MV-4-11 (cell line): ENCODE data around the gene GRIK5.
"Not testable (repeated sequence)": the region's sequence is repeated elsewhere in the genome, so short reads cannot be mapped to it uniquely, and the experiment has no call there.

Experiments
- DNase-seq: peaks from one replicate; lab custom pipeline; 2025; lab: John Stamatoyannopoulos, UW

GRIK5 gene

DNA sequence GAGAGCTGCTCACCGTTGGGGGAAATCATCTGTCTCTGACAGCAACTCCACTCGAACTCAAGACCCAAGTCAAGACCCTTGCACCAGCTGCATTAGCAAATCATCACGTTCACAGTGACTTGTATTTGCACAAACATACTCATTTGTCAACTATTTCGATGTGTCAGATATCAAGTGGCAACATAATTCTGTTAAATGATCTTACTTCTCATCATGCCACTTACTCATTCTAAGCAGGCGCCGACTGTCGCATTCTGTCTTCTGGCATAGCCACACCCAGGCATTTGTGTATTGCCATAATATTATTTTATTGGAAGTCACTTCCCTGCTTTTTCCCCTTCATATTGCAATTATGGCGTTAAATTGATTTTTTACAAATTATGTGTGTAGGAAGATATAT is 53.0 kb downstream of the GRIK5 start:
- no peak for DNase-seq

DNA sequence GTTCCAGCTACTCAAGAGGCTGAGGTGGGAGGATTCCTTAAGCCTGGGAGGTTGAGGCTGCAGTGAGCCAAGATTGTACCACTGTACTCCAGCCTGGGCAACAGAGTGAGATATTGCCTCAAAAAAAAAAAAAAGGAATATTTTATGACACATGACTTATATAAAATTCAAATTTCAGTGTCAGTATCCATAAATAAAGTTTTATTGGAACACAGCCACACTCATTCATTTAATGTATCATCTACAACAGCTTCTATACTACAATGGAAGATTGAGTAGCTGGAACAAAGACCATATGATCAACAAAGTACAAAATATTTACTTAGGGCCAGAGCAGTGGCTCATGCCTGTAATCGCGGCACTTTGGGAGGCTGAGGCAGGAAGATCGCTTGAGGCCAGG is 57.3 kb downstream of the GRIK5 start:
- not testable (repeated sequence) for DNase-seq

DNA sequence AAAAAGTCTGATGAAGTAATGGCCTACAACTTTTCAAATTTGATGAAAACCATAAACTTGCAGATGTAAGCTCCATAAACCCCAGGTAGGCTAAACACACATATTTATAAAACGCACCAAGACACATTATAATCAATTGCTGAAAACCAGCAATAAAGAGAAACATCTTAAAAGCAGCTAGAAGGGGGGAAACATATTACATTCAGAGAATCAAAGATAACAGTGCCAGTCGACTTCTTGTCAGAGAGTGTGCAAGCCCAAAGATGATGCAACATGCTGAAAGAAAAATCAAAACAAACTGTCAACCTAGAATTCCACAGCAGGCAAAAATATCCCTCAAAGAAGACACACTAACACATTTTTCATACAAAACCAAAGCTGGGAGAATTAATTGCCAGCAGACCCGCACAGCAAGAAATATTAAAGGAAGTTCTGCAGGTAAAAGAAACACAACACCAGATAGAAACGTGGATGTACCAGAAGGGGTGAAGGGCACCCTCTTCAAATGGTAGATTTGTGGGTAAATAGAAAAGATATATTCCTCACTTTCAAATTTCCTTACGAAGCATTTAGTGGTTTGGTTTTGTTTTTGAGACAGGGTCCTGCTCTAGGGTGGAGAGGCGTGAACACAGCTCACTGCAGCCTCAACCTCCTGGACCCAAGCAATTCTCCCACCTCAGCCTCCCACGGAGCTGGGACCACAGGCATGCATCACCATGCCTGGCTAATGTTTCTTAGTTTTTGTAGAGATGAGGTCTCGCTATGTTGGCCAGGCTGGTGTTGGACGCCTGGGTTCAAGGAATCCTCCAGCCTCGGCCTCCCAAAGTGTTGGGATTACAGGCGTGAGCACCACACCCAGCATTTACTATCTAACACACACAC is 59.5 kb downstream of the GRIK5 start:
- DNase-seq, result no peak

DNA sequence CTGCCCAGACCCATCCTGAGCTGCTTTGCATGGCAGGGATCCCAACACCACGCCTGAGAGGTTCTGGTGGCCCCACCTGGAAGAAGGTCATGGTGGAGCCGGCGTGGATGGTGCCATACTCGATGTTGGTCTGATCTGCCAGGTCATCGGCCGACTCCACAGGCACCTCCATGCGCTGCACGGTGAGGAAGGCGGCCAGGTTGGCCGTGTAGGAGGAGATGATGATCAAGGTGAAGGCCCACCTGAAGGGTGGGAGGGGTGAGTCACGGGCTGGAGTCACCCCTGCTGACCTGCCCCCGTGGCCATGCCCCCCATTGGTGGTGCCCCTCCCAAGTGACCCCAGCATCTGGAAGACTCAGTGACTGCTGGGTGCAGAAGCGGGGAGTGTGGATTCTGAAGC is 63.4 kb downstream of the GRIK5 start:
- no peak for DNase-seq

DNA sequence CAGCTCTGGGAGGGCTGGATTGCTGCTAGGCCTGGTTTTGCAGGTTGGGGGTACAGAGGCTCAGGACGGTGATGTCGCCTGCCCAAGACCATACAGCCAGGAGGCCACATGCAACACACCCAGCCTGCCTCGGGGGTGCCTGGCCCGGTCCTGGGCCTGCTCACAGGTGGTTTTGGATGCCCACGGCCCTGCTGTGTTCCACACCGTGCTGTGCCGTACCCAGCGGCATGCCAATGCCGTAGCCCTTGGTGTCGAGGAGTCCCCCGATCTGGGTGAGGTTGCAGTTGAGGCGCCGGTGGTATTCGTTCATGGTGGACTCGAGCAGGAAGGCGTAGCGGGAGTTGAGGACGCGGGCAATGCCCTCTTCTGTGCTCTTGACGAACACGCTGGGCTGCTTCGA is 64.5 kb downstream of the GRIK5 start:
- no peak for DNase-seq

DNA sequence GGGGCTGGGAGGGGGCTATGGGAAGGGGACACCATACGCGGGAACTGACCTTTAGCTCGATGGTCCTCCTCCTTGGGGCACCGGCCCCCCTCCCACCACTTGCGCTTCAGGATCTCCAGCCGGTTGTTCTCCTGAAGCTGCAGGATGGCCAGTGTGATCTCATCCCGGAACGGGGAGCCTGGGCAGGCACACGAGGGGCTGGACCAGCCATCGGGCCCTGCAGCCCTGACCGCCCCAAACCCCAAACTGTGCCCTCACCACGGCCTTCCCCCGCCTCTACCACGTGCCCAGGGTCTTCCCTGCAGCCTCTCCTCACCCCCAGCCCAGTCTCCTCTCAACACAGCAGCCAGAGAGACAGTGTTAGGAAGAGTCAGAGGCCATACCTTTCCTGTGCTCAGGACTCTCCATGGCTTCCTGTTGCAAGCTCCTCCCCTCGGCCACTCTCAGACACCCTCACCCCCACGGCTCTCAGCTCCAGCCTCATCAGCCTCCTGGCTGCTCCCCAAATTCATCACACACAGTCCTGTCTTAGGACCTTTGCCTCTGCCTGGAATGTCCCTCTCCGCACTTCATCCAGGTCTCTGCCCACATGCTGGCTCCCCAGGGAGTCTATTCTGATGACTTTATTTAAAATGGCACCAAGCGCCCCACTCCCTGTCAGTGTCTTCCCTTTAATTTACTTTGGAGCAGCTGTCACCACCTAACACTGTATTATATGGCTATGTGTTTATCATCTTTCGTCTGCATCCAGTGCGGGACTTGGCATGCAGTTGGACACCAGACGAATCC is 66.3 kb downstream of the GRIK5 start:
- no peak for DNase-seq

DNA sequence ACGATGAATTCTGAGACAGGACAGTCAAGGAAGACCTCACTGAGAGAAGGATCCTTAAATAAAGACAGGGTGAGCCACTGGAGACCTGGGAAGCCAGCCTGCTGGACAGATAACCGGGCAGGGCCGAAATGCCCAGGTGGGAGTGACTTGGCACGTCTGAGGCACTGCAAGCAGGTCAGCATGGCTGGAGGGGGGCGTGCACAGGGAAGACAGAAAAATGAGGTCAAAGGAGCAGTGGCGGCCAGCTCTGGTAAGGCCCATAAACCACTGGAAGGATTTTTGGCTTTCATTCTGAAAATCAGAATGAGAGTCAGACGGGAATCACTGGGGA is 70.2 kb downstream of the GRIK5 start:
- no peak for DNase-seq

DNA sequence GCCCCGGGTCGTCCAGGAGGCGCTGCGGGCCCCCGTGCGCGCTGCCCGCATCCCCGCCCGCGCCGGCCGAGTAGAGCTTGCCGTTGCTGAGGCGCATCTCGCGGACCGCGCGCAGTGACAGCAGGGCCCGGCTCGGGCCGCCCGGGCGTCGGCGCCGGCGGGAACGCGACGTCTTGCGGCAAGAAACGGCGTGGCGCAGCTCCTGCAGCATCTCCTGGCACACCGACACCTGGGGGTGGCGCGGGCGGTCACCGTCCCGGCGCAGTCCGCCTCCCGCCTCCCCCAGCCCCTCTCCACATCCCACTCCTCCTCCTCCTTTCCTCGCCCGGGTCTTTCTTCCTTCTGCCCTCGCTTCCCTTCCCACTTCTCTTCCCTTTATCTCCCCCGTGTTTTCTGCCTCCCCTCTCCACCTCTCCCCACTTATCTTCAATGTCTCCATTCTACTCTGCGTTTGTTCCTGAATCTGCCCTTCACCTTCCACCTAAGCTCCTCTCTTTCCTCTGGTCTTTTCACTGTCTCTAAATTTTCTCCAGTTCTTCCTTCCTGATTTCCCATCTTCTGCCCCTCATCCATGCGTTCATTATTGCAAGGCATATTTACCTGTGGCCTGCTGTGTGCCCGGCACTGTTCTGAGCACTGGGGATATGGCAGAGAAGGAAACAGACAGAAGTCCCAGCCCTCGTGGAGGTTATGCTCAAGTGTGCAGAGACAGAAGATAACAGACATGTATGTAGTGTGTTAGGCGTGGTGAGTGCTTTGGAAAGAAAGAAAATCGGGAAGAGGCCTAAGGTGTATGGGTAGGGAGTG is 70.7 kb downstream of the GRIK5 start:
- no peak for DNase-seq

DNA sequence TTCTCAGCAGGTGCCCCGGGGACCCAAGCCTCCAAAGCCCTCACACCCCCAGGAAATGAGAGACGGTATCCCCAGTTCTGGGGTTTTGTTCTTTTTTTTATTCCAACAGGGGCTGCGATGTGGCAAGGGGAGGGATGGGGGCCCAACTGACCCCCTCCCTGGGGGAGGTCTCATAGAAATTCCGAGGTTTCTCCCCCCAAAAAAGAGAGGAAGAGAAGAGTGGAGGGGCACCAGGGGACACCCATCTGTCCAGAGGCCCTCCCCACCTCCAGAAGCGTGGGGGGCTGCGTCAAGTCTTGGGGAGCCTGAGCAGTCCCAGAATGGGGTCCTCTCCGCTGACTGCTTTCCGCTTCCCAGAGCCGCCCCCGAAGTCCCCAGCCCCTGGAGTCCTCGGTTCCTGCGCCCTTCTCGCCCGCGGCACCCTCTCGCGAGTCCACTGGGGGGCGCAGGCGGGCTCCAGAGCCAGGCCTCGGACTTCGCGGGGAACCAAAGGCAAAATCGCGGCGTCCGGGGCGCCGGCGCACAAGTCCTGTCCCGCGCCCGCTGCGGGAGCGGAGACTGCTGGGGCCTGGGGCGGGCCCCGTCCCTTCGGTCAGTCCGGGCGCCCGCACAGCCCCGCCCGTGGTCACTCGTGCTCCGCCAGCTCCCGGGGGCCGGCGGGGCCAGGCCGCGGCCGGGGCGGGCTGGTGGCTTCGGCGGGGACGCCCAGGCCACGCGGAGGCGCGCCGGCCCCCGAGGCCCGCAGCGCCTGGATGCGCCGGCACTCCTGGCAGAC is 71.6 kb downstream of the GRIK5 start:
- peak; percentile 18 for DNase-seq

DNA sequence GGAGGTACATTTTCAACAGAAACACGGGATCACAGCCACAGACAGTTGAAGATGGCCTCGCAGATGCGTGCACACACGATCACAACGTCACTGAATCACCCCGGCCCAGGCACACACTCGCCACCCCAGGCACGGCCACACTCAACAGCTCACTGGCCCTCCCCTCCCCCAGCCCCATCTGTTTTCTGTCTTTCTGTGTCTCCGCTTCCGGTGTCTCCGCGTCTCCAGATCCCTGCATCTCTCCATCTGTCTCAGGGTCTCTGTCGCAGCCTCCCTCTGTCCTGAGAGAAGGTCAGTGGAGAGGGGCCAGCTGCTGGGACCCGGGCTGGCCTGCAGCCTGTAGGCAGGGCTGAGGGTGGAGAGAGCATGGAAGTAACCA is 72.2 kb downstream of the GRIK5 start:
- peak; percentile 27 for DNase-seq

DNA sequence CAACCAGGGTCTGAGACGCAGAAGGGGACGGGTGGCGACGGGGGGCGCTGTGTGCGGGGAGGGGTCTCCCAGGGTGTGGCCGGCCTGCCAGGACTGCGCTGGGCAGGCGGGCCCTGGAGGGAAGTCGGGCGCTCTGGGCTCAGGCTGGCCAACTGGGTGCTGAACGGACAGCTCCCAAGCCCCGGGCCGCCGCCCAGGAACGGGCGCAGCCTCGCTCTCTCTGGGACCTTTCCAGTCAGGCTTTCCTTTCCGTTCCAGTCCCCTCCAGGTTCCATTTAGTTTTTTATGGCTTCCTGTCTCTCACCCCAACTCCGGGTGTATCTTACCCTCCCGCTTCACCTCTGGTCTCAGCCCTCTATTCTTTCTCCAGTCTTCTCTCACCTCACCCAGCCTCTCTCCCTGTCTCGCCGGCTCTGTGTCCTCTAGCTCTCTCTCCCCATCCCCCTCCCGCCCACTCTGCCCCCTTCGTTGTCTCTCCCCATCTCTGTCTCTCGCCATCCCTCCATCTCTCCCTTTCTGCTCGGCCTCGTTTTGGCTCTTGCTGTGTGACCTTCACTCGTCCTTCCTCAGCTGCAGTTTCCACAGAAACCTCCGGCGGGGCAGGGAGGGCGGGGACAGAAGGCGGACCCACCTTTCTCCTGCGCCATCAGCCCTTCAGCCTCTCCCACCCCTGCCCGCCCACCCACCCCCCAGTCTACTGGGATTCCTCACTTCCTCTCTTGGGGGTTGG is 72.7 kb downstream of the GRIK5 start:
- DNase-seq, result peak; percentile 28

DNA sequence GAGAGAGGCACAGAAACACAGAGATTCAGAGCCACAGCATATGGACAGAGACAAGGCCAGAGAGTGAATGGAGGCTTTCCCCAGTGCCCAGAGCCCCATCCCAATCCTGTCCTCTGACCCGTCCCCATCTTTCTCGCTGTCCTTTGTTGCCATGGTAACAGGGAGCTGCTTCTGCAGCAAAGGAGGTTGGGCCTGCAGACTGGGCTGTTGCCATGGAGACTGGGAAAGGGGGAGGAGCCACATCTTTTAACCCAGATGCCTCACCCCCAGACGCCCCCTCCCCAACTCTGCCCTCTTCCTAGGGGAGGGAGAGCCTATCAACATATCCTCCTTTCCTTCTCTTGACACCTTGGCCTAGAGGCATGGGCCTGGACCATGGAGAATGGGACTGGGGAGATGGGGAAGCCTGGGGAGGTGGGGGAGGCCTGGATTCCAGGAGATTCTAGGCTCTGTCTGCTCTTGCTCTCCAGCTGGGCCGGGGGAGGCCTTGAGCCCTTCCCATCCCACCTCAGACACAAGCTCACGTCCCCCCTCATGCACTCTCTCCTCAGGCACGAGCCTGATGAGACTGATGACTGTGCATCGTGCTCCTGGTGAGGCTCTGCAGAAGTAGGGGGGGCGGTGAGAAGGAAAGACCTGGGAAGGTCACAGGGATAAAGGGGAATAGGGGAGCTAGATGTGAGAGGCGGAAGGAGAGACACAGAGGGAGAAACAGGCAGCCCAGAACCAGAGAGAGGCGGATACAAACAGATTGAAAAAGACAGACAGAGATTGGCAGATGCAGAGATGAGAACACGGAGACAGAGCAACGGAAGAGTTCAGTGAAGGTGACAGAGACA is 73.8 kb downstream of the GRIK5 start:
- DNase-seq, result no peak

DNA sequence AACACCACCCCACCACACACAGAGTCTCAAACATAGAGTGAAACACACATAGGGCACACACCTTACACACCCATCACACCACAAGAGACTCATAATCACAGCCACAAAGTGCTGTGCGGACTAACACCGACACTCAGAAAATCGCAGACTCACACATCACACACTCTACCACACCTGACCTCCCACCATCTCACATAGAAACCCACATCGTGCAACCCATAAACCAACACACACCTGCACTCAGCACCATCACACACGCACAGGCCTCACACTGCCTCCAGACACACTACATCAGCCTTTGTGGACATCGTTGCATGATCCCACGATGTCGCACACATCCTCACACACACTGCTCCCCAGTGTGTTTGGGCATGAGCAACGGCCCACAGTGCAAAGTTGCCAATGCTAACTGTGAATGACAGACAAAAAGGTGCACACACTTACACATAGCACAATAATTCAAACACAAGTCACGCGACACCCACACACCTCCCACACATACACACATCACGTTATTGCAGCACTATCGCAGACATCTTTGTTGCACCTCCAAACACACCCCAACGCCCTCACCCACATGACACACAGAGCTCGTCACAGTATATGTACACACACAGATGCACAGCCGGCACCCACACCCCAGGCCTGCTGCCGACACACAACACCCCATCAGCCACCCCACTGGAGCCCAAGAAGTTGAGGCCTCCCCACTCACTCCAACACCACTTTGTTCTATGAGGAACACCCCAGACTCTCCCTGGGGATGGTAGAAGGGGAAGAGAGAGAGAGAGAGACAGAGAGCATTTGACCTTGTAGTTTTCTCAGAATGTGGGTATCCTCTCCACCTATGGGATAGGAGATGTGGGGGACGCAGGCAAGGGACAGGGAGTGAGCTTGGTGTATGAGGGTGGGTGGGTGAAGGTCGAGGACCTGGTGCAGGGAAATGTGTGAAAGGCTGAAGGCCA is 74.7 kb downstream of the GRIK5 start:
- no peak for DNase-seq

DNA sequence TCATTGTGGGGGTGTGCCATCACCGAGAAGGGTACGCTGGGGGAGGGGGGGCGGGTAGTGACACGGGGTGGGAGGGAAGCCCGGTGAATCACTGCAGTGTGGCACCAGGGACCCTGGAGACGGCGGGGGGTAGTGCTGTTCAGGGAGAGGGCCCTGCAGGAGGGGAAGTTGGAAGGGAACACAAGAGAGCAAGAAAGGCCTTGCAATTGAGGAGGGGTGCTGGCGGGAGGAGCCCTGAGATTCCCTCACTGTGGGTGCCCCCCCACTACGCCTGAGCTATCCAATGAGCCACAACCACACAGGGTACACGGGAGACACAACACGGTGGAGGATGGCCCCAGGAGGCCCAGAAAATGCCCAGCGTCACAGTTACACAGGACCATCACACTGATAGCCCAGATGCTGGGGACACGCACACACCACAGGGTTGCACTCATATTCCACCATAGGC is 75.5 kb downstream of the GRIK5 start:
- DNase-seq, result no peak

DNA sequence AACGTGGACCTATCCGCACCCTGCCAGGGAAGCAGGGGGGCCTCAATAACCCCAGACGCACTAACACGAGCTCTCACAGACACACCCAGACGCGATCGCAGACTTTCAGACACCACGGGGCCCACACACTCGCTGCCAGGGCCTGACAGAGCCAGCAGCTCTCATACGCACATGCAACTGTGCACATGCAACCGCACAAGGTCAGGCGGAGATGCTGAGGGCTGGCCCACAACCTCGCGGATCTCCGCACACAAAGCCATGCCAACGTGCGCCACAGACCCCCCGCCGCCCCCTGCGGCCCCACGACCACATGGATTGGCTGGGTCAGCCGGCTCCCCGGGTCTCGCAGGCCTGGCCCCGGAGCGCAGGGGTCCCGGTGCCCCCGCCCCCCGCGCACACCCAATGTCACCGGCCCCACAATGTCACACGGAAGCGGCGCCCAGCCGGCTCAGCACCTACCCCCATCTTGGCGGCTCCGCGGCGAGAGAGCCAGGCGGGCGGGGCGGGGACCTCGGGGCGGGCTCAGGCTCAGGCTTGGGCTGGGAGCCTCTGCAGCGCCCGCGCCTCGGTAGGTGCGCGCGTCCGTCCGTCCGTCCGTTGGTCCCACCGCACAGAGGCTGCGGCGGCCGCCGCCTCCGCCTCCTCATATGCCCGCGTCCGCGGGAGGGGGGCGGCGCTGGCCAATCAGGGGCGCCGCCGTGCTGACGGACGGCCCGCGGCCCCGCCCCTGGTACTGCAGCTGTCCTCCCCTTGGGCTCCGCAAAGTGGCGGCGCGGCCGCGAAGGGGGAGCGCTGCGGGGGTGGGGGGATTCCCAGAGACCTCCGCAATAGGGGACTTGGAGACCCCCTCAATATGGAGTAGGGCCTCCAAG is 76.2 kb downstream of the GRIK5 start, which contains the start of gene ATP1A3:
ATP1A3 (minus strand) TSS at position 619 of the 872 bp plus-strand sequence; CDS start at position 465, 154 bp downstream.
- peak; percentile 75 for DNase-seq

DNA sequence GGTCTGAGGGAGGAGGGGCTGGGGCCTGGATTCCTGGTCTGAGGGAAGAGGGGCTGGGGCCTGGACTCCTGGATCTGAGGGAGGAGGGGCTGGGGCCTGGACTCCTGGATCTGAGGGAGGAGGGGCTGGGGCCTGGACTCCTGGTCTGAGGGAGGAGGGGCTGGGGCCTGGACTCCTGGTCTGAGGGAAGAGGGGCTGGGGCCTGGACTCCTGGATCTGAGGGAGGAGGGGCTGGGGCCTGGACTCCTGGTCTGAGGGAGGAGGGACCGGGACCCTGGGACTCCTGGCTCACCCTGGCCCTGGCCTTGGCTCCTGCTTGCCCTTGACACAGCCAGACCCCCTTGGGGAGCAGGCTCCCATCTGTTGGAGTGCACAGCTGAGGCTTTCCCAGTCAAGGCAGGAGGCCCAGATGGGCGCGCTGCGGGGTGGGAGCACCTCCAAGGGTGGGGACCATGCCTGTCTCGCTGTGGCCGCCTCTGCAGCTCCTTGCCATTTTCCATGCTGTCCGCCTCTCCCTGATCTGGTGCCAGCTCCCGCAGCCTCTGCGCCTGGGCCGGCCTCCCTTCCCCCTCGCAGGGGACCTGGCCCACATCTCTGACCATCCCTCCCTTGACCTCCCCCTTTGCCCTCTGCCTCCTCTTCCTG is 78.0 kb downstream of the GRIK5 start:
- not testable (repeated sequence) for DNase-seq

DNA sequence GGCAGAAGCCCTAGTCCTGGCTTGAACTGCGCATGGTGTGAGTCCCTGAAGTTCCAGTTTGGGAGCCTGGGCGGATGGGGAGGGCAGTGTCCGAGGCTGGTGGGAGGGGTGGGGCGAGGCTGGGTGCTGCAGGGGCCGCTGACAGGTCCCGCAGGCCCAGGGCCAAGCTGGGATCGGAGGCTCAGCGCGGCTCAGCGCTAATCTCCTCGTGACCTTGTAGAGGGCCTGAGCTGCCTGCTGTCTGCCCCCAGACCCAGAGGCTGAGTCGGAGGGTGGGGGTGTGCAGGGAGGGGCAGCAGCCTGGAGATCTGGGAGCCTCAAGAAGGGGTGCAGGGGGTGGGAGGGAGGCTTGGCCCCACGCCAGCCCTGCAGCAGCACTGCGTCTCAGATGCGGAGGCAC is 79.0 kb downstream of the GRIK5 start:
- no peak for DNase-seq
